Measurements from ENCODE around the gene GNA15. TPM values are rescaled to one million over a fixed set of nuclear protein-coding genes. Genes with fewer than 3 reads are reported as not detected.

The GNA15 gene
- total and polyA plus RNA-seq, 10 donors: 3.8 to 24.9 (median 12.5) TPM

DNA sequence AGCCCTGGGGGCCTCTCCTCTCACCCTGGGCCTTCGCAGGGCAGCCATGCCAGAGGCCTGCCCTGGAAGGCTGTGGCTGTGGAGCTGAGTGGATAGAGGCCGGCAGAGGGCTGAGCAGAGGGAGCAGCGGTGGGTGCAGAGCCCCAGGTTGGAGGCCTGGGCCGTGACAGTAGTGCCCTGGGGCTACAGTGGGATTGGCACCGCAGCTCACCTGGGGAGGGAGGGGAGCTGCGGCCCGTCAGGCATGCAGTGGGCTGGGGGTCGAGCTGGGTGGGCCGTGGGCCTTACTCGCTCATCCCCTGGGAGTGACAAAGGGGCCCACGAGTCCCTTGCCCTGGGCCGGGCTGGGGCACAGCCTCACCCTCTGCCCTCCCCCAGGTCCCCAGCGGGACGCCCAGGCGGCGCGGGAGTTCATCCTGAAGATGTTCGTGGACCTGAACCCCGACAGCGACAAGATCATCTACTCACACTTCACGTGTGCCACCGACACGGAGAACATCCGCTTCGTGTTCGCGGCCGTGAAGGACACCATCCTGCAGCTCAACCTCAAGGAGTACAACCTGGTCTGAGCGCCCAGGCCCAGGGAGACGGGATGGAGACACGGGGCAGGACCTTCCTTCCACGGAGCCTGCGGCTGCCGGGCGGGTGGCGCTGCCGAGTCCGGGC, 15.1 kb upstream of the GNA15 start:
- peaks cover 0 to 75% (median 9%) of the 10 kb centered on the region in 6 donors for H3K36me3 ChIP-seq
- intact Hi-C loops (cut with DNase I; ENCODE audit: low total_unique reads): no loop called here

DNA sequence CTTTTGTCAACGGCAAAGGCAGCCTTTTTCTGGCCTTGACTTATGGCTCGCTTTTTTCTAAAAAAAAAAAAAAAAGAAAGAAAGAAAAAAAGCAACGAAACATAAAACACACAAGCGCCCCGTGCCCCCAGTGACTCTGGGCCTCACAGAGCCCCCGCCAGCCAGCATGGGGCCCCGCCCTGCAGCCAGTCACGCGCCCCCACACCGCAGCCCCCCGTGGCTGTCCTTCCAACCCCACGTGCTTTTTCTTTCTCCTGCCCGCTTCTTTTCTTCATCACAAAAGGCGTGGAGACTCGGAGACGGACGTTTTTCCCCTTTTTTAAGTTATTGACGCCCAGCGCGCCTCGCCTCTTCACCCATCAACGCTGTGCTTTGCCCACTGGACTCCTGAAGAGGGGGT, 14.4 kb upstream of the GNA15 start:
- intact Hi-C loops (cut with DNase I; ENCODE audit: low total_unique reads): no loop called here

More for the DNA sequence above, 15.1 kb upstream of the GNA15 start:
- no peaks in the 10 kb centered on the region for H3K9me3 ChIP-seq
- no peak overlapping the region for H3K27ac ChIP-seq
- peaks cover 5 to 33% (median 19%) of the 10 kb centered on the region in 6 donors for H3K4me1 ChIP-seq
- TF ChIP-seq, protein P1, sequence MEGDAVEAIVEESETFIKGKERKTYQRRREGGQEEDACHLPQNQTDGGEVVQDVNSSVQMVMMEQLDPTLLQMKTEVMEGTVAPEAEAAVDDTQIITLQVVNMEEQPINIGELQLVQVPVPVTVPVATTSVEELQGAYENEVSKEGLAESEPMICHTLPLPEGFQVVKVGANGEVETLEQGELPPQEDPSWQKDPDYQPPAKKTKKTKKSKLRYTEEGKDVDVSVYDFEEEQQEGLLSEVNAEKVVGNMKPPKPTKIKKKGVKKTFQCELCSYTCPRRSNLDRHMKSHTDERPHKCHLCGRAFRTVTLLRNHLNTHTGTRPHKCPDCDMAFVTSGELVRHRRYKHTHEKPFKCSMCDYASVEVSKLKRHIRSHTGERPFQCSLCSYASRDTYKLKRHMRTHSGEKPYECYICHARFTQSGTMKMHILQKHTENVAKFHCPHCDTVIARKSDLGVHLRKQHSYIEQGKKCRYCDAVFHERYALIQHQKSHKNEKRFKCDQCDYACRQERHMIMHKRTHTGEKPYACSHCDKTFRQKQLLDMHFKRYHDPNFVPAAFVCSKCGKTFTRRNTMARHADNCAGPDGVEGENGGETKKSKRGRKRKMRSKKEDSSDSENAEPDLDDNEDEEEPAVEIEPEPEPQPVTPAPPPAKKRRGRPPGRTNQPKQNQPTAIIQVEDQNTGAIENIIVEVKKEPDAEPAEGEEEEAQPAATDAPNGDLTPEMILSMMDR (IDR thresholded peaks at IDR 0.05 in 8 of 11, conservative IDR thresholded peaks at IDR 0.05 in 3 of 11): no peak
- TF ChIP-seq POLR2AphosphoS5 (IDR thresholded peaks at IDR 0.05) (no peak), POLR2A (IDR thresholded peaks at IDR 0.05) (no peak)
- DNase-seq: no peak
- WGBS, 5 donors: 87 to 94% (median 92%) methylated on average over 27 to 38 of the region's 38 CpGs
- no peak overlapping the region for H3K4me3 ChIP-seq
- no peaks in the 10 kb centered on the region for H3K27me3 ChIP-seq (replicated peaks in 1 of 7)

DNA sequence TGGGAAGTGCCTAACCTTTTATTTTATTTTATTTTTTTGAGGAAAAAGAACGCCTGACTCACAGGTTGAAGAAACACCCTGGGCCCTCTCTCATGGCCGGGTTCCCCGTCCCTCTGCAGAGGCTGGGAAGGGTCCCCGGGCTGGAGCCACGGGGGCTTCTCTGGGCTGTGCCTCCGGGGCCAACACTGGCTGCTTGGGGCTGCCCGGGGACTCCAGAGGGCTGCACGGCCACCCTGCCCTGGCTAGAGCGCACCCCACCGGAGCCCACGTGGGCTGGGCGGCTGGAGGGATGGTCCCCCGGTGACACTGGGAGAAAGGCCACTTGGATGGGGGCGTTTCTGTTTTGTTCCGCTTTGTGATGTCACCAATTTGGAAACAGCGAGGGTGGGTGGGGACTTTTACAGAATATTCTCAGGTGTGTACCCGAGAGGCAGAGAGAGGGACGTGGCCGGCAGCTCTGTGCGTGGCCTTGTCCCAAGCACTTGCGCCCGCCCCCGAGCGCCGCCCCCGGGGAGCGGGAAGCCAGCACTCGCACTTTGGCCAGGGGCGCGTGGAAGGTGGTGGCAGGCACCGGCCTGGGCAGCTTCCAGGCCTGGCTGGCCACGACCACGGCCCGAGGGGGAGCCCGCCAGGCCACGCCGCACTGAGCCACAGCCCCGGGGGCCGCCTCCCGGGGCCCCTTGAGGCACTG, 13.9 kb upstream of the GNA15 start:
- TF ChIP-seq POLR2AphosphoS5 (IDR thresholded peaks at IDR 0.05) (no peak), POLR2A (IDR thresholded peaks at IDR 0.05) (no peak)
- TF ChIP-seq, protein P1 (IDR thresholded peaks at IDR 0.05 in 8 of 11, conservative IDR thresholded peaks at IDR 0.05 in 3 of 11): no peak
- H3K36me3 ChIP-seq: peaks cover 0 to 63% (median 9%) of the 10 kb centered on the region in 6 donors
- H3K27me3 ChIP-seq (replicated peaks in 1 of 7): peaks cover 0 to 5% (median 0%) of the 10 kb centered on the region in 7 donors
- H3K4me3 ChIP-seq: no peak overlapping the region
- intact Hi-C loops (cut with DNase I; ENCODE audit: low total_unique reads): no loop called here
- no peak for DNase-seq
- 86 to 95% (median 91%) methylated on average over 27 to 40 of the region's 40 CpGs for WGBS, 5 donors
- H3K4me1 ChIP-seq: peaks cover 5 to 38% (median 23%) of the 10 kb centered on the region in 6 donors
- no peak overlapping the region for H3K27ac ChIP-seq
- no peaks in the 10 kb centered on the region for H3K9me3 ChIP-seq

More for the DNA sequence above, 14.4 kb upstream of the GNA15 start:
- H3K4me3 ChIP-seq: no peak overlapping the region
- H3K9me3 ChIP-seq: no peaks in the 10 kb centered on the region
- H3K36me3 ChIP-seq: peaks cover 0 to 69% (median 9%) of the 10 kb centered on the region in 6 donors
- peaks cover 5 to 38% (median 23%) of the 10 kb centered on the region in 6 donors for H3K4me1 ChIP-seq
- TF ChIP-seq, protein P1 (IDR thresholded peaks at IDR 0.05 in 8 of 11, conservative IDR thresholded peaks at IDR 0.05 in 3 of 11): no peak
- TF ChIP-seq POLR2A (IDR thresholded peaks at IDR 0.05): no peak
- no peak for DNase-seq
- peaks cover 0 to 2% (median 0%) of the 10 kb centered on the region in 7 donors for H3K27me3 ChIP-seq (replicated peaks in 1 of 7)
- 88 to 92% (median 90%) methylated on average over 22 of the region's 22 CpGs for WGBS, 5 donors
- H3K27ac ChIP-seq: no peak overlapping the region

DNA sequence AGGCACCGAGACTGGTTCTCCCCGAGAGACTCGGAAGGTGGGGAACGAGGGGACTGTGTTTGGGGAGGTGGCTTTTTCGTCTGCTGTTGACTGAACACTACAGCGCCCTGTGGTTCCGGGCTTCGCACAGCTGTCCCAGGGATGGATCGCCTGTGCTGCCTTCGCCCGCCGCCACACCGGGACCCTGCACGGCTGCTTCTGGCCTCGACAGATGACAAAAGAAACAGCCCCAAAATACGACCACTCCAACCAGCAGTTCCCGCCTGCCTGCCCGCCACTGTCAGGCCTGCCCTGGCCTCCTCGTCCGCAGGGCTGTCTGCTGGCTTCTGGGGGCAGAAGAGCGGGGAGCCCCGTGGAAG, 13.3 kb upstream of the GNA15 start:
- Histone ChIP-seq H3K27me3 (replicated peaks in 1 of 7) (peaks cover 0 to 5% (median 0%) of the 10 kb centered on the region in 7 donors), H3K4me1 (peaks cover 5 to 38% (median 23%) of the 10 kb centered on the region in 6 donors), H3K36me3 (peaks cover 0 to 58% (median 9%) of the 10 kb centered on the region in 6 donors), H3K9me3 (no peaks in the 10 kb centered on the region), H3K27ac (no peak overlapping the region), H3K4me3 (no peak overlapping the region)
- TF ChIP-seq, protein P1 (IDR thresholded peaks at IDR 0.05 in 8 of 11, conservative IDR thresholded peaks at IDR 0.05 in 3 of 11): no peak
- TF ChIP-seq POLR2A (IDR thresholded peaks at IDR 0.05): no peak
- TF ChIP-seq POLR2AphosphoS5 (IDR thresholded peaks at IDR 0.05): no peak
- DNase-seq: no peak
- WGBS, 5 donors: 80 to 91% (median 88%) methylated on average over 1 to 22 of the region's 22 CpGs
- intact Hi-C loops (cut with DNase I; ENCODE audit: low total_unique reads): no loop called here

Measured in spleen (tissue), 11 donors.